Muscle of arm (tissue), 12 donors: Measurements from ENCODE around the gene BPIFB3. TPM values are rescaled to one million over a fixed set of nuclear protein-coding genes. Genes with fewer than 3 reads are reported as not detected.

ENCODE experiments used
- DNase-seq: peaks from one replicate; pipeline ENCODE4 v3.0.0-alpha.2; 2013
- polyA plus RNA-seq, 12 donors: library from polyadenylated mRNA; unstranded; fragments of 120-200 nt; gene quantifications; one replicate each; pipeline ENCODE4 v1.2.1, GENCODE V29; 2013; ENCODE audit not compliant: insufficient read length in 12 of 12

Gene BPIFB3
- polyA plus RNA-seq, 12 donors: 0.13 to 0.16 (median 0.14) TPM; not detected in 9

GRCh38 chr20:33083544-33084340, 30.0 kb downstream of the BPIFB3 start:
- DNase-seq: no peak

- DNase-seq: no peak
Measured at GRCh38 chr20:33084722-33085121, 31.0 kb downstream of the BPIFB3 start.

DNA sequence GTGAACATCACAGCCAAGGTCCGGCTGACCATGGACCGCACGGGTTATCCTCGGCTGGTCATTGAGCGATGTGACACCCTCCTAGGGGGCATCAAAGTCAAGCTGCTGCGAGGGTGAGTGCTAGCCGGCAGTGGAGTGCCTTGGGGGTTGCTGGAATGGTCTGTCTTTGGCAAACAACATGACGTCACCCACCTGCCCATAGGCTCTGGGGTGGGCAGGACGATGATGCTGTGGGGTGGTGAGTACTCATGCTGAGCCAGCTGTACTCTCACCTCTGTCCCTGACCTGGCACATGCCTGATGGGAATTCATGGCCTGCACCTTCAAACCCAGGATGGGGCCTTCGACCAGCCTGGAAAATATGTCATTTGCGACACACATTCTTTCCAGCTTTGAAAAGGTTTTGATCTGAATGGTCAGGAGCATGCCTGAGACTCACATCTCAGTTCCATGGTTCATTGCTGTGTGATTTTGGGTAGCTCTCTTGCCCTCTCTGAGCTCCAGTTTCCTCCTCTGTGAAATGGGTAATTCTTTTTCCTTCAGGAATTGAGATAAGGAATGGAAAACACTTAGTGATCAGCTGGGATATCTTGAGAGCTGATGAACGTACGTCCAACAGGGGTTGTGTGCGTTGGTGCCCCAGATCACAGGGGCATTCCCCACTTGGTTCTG, 32.5 kb downstream of the BPIFB3 start:
- DNase-seq: no peak

- DNase-seq: no peak
Measured at GRCh38 chr20:33091147-33091546, 37.4 kb downstream of the BPIFB3 start.

- DNase-seq: no peak
Measured at GRCh38 chr20:33091693-33092092, 38.0 kb downstream of the BPIFB3 start.

DNA sequence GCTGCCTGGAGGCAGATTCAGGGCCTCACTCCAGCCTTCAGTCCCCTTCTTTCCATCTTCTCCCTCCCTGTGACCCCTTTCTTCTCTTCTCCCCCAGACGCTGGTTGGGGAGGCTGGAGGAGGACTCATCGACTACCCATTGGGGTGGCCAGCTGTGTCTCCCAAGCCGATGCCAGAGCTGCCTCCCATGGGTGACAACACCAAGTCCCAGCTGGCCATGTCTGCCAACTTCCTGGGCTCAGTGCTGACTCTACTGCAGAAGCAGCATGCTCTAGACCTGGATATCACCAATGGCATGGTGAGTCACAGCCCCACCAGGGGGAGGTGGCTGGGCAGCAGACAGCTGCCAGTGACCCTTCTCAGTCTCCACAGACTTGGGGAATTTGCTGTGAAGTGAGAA, 38.7 kb downstream of the BPIFB3 start:
- DNase-seq: no peak

DNA sequence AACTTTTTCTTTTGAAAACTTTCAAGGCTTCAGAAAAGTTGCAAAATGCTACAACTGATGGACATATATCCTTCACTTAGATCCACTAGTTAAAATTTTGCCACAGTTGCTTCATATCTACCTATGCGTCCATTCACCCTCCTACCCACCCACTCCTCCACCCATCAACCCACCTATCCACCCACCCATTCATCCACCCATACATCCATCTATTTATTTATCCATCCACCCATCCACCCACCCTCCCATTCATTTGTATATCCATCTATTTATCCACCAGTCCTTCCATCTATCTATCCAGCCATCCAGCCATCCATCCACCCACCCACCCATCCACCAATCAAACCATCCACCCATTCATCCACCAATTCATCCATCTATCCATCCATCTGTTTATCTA, 39.4 kb downstream of the BPIFB3 start:
- no peak for DNase-seq

DNA sequence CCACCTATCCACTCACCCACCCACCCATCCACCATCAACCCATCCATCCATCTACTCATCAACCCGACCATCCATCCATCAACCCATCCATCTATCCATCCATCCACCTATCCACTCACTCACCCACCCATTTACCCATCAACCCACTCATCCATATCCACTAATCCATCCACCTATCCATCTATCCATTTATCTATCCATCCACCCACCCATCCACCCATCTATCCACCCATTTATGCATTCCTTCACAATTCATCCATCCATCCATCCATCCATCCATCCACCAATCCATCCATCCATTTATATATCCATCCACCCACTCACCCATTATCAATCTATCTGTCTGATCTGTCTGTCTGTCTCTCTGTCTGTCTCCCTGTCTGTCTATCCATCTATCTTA, 39.9 kb downstream of the BPIFB3 start:
- no peak for DNase-seq

GRCh38 chr20:33095249-33095648, 41.5 kb downstream of the BPIFB3 start:
- DNase-seq: no peak

- DNase-seq: peak; percentile 15
Measured at GRCh38 chr20:33095902-33096584, 42.3 kb downstream of the BPIFB3 start.

GRCh38 chr20:33097001-33097400, 43.3 kb downstream of the BPIFB3 start:
- DNase-seq: peak; percentile 46

GRCh38 chr20:33099843-33100538, 46.3 kb downstream of the BPIFB3 start:
- no peak for DNase-seq

DNA sequence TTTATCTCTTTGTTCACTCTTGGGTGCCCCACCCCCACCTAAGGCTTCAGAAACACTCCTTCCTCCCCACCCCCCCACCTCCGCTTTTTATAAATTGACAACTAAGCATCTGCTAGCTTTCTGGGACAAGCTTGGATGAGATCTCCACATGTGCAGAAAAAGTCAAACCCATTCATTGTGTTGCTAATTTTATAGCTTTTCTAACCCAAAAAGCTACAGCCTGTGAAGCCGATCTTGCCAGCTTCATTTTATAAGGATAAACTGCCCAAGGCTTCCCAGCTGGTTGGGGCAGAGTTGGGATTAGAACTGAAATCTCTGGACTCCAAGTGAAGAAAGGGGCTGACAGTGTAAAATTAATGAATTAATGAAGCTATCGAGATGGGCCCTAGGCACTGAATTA, 49.9 kb downstream of the BPIFB3 start:
- no peak for DNase-seq

DNA sequence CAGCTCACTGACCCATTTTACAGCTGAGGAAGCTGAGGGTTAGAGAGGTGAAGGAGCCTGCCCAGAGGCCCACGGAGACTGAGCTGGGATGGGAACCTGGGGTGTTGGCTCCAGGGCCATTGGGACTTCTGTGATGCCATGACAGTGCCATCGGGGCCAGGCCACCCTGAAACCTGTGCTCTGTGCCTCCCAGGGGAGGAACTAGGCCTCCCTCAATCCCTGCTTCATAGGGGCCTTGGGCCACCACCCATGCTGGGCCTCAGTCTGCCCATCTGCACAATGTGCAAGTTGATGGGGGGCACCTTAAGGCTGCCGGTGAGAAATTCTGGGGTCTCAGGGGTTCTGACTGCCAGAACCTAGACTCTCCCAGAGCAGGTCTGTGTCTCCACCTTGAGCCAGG, 50.6 kb downstream of the BPIFB3 start:
- DNase-seq: no peak

DNA sequence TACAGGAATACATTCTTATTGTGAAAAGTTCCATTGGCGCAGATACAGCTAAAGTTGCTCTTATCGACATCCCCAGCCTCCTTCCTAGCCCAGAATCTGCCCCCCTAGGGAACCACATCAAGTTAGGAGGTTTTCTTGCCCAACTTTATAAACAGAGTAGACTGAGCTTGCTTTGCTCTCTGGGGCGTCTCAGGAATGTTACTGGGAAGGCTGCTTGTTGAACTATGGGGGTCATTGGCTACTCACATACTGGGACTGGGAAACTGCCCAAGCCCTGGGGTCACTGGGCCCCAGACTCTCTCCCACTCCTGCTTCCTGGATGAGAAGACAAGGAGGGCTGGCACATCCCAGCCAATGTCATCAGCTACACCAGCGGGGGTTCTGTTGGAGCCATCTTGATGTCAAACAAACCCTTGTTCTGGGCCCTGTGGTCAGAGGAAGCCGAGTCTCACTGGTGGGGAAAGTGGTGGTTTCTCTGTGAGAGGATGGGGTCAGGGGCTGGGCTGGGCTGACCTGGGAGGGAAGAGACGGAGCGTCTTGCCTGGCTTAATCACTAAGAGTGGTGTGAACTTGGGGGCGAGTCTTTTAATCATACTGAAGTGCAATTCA, 51.7 kb downstream of the BPIFB3 start:
- DNase-seq: peak; percentile 48

GRCh38 chr20:33106058-33106620, 52.4 kb downstream of the BPIFB3 start:
- DNase-seq: peak; percentile 44

GRCh38 chr20:33108661-33109060, 55.0 kb downstream of the BPIFB3 start:
- no peak for DNase-seq

GRCh38 chr20:33110147-33110825, 56.6 kb downstream of the BPIFB3 start:
- no peak for DNase-seq

DNA sequence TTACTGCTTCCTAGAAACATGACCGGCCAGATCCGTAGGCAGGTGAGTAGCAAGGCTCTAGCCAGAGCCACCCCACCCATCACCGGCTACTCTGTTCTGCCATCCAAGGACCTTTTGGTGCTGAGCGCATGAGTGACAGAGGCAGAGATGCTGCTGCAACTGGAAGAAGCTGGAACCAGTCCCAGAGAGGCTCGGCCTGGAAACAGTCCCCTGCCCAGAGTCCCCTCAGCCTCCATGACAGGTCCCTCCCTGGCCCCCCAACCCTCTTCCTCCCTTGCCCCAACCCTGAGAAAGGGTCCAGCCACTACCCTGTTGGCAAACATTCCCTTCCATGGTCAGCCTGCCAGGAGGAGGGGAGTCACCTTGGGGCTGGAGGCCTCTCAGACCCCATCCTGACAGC, 57.6 kb downstream of the BPIFB3 start:
- DNase-seq: no peak

DNA sequence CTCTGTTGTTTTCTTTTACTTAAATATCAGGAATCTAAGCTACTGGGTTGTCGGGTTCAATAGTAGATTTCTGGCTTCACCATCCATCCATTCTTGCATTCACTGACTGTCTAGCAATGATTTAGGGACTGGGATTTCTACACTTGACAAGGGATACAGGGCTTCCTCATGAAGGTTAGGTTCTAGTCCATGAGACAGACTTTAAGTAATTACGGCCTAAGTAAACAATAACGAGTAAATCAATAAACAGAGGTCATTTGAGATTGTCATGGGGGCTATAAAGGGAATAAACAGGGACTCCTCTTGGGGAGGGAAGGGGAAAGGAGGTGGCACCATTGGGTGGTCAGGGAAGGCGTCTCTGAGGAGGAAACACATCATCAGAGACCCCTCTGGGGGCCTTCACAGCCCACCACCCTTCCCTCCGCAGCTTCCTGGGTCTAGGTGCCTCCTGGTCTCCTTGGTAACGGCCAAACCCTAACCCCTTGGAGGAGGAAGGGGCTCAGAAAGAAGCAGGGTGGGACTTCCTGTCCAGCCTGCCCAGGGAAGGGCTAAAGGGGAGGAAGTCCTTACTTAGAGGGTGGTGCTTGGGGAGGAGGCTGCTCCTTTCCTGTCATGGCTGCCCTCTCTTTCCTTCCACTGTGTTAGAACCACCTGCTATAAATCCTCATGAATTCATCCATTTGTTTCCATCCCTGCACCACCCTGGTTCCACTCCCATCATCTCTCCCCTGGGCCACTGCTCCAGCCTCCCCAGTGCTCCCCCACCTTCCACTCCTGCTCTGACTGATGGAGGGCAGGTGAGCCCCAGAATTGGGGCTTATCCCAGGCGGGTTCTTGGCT, 59.1 kb downstream of the BPIFB3 start:
- DNase-seq: no peak
